GM19468 (cell line): ENCODE measurements around the gene PASK.
"Not testable (repeated sequence)": the region's sequence is repeated elsewhere in the genome, so short reads cannot be mapped to it uniquely, and the experiment has no call there.

Experiments
- ATAC-seq: cut with Tn5 transposase; IDR thresholded peaks from one replicate; pipeline ENCODE4 v1.9.1; 2021; ENCODE audit warnings: mild to moderate bottlenecking, moderate library complexity, moderate number of reproducible peaks; ENCODE audit not compliant: unreplicated experiment; ENCODE audit errors: extremely low read depth

The PASK gene

DNA sequence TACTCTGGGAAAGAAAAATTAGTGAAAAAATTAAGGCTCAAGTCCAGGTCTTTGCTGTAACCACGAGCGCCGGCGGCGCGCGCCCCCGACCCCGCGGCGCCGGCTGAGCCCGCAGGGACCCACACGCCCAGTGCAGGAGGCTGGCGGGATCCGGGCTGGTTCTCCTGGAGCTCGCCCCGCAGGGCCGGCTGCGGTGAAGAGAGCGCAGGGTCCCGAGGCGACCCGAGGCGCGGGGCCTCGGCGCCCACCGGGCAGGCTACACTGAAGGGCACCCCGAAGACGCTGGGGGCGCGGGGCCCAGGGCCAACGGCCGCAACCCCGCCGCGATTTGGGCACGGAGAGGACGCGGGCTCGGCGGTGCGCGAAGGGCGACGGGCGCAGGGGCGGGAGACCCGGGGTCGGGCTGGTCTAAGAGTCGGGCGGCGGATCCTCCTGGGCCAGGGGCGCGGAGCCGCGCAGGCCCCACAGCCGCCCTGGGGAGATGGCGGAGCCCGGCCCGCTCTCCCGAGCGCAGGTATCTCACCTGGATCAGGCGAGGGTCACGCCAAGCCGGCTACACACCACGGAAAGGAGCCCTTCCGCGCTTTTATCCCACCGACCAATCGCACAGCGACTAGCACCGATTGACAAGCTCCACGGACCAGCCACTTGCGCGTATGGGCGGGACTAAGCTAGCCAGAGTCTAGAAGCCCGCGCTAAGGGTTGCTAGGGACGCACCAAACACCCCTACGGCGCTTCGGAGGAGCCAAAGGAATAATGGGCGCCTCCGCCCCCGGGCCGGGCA lies at the start of gene PASK:
Gene PASK (minus strand): TSS at position 582 of the 784 bp plus-strand sequence. CDS start 6,440 bp downstream, outside the sequence.
- peak; percentile 61 for ATAC-seq

DNA sequence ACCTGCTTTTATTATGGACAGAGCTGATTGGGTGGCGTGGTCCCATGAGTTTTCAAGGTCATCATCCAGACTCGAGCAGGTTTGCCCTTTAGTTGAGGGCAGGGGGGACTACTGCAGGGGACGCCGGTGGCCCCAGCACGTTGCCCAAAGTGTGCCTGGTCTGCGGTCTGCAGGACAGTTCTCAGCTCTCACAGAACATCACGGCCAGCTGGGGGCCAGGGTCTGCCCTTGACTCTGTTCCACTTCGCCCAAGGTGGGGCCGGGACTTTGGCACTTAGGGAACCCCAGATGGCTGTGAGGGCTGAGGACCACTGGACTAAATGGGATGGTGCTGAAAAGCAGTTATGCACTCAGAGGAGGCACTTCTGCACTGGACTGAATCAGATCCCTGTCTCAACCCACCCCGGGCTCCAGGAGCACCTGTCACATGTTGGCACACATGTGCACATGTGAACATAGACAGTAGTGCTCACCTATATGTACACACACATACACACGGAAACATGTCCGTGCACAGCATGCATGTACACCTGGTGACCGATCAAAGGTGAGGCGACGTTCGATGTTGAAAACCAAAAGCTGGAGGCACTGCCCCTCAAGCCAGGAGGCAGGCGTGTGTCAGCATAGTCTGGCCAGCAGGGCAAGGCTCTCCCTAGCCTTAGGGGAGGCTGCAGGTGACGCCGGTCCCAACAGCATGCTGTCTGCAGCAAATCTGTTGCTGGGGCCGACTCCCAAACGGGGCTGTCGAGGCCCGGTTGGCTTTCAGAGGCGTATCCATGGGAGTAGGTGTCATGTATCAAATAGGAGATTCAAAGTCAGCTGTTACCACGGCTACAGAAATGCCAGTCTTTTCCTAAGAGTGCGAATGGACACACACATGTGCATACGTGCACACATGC lies 49.4 kb upstream of the PASK start:
- no peak for ATAC-seq

DNA sequence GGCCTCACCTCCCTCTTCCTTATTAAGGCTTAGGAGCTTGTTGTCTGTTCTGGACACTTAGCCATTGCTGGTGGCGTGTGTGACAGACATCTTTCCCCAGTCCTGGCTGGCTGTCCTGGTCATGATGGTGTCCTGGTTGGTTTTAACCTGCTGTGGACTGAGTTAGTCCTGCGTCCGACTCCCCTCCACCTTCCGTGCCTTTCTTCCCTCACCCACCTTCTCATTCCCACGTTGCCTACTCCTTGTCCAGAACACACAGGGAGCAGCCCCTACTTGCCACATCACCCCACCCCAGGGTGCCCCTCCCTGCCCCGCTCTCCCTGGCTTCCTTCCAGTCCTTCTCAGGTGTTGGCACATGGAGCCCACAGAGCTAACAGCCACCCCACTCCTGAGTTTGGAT lies 48.7 kb upstream of the PASK start:
- ATAC-seq, result no peak

DNA sequence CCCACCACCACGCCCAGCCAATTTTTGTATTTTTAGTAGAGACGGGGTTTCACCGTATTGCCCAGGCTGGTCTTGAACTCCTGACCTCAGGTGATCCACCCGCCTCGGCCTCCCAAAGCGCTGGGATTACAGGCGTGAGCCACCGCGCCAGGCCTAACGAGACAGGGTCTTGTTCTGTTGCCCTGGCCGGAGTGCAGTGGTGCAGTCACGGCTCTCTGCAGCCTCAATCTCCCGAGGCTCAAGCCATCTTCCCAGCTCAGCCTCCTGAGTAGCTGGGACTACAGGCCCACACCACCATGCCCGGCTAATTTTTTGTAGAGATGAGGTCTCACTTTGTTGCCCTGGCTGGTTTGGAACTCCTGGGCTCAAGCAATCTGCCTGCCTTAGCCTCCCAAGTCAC lies 48.0 kb upstream of the PASK start:
- not testable (repeated sequence) for ATAC-seq

DNA sequence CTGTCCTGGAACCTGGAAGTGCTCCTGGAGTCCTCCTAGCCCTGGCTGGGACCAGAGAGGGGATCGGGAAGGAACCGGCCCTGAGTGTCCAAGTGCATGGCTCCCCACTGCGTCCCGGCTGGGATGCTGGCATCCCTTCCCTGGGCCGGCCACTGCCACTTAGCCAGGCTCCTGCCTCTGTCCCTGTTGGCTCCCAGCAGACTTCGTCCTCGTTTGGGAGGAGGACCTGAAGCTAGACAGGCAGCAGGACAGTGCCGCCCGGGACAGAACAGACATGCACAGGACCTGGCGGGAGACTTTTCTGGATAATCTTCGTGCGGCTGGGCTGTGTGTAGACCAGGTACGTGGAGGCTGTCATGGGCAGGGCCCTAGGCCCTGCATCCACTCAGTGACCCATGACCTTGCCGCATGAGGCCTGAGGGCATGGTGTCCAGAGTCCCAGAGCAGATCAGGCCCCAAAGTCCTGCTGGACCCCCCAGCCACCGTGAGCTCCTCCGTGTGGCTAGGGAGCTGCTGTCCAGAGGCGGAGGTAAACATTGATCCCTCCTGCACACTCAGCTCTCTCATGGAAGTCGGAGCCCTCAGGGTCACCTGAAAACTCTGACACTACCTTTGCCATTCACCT lies 46.3 kb upstream of the PASK start:
- no peak for ATAC-seq

DNA sequence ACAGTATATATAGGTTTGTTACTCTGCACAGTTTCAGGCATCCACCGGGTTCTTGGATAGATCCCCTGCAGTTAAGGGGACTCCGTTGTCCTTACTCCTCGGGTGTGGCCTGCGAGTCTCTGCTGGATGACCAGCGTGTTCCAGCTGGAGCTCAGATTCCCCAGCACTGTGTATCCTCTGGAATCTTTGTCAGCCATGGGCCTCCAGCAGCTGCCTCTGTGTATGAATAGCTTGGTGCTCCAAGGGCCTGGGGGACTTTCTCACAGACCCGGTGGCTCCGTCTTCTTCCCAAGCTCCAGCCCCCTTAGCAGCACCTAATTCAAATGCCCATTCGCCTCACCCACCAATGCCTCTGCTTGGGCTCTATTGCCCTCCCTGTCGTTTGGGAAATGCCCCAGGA lies 45.5 kb upstream of the PASK start:
- ATAC-seq, result no peak

DNA sequence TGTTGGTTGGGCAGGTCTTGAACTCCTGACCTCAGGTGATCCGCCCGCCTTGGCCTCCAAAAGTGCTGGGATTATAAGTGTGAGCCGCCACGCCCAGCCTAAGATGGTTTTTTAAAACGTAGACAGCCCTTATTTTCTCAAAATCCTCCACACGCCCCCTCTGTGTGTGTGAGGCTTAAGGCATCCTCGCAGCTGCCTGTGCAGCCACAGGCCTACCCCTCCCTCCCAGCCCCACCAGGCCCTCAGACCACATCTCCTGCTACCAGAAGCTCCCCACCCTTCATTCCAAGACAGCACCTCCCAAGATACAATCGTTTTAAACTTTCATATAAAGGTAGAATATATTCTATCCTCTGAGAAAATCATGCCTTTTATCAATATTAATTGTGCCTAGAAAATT lies 44.0 kb upstream of the PASK start:
- no peak for ATAC-seq

DNA sequence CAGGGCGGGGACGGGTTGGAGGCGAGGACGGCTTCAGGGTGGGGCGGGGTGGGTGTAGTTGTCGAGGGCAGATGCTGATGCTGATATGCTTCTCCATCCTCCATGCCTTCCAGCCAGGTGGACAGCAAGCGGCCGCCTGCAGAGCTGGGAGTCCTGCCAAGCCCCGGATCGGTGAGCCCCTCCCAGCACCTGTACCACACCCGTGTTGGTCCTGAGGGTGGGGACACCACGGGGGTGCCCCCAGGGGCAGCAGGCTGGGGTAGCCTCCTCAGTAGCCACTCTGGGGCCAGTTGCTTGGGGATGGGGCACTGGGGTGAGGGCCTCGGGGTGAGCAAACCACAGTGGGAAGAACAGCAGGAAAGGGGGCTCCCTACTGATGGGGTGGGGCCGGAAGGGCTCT lies 41.8 kb upstream of the PASK start:
- no peak for ATAC-seq

DNA sequence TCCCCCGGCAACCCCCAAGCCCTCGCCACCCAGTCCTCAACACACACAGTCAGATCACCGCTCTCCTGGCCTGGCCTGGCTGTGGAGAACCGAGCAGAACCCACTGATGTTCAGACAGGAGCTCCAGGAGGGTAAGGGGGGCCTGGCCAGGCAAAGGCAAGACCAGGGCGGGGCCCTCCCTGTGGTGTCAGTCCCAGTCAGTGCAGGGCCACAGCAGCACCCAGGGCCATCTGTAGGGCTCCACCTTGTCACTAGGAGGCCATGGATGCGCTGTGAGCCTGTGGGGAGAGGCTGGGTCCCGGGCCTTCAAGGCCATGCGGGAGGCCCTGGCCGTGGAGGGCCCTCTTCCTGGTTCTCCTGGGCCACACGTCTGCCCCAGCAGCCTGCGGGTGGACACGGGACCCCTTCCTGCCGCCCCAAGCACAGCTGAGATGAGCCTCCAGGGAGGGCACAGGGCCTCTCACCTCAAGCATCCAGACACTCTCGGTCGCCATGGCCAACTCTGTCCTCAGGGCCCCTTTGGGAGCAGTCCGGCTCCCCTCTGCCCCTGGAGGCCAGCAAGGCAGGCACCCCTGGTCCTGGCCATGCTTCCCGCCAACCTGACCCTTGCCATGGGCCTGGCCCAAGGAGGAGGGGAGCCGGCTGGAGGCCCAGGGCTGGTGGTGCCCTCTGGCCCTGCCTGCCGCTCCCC lies 41.2 kb upstream of the PASK start:
- no peak for ATAC-seq

DNA sequence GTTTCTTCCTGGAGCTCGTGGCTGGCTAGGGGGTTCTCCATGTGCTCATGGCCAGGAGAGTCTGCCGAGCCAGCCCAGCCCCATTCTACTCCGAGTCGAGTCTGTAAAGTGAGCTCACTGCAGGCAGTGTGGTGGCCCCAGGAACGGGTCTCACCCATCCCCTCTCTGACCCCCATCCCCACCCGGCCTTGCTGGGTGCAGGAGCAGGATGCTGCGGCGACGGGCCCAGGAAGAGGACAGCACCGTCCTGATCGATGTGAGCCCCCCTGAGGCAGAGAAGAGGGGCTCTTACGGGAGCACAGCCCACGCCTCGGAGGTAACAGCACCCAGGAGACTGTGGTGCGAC lies 40.6 kb upstream of the PASK start:
- ATAC-seq, result no peak

DNA sequence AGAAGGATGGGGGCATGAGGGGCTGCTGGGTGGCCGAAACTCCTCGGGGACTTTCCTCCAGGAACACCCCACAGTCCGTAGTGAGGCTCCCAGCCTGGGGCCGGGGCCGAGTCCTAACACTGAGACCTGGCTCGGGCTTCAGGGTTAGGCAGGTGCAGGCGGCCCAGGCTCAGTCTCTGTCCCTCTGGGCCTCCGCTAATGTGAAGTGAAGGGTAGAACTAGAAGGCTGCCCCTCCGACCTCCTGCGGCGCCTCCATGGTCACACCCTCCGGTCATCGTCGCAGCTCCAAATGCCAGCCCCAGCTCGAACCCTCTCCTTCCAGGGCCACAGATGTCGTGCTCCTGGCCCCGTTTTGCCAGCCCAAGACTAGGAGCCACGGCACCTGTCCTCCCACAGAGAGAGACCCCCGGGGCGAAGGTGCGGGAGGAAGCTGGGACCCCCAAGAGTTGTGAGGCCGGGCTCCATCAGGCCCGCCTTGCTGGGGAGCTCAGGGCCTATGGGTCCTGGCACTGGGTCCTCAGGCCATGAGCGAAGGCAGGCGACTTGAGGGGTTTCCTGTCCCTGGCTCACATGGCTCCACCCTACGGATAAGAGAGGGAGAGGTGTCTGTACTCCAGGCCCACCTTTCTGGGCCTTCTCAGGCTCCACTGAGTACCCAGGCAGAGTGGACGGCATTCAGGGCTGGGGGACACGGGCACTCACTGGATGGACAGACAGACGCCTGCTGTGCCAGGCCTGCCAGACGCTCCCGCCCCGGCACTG lies 40.0 kb upstream of the PASK start:
- no peak for ATAC-seq

DNA sequence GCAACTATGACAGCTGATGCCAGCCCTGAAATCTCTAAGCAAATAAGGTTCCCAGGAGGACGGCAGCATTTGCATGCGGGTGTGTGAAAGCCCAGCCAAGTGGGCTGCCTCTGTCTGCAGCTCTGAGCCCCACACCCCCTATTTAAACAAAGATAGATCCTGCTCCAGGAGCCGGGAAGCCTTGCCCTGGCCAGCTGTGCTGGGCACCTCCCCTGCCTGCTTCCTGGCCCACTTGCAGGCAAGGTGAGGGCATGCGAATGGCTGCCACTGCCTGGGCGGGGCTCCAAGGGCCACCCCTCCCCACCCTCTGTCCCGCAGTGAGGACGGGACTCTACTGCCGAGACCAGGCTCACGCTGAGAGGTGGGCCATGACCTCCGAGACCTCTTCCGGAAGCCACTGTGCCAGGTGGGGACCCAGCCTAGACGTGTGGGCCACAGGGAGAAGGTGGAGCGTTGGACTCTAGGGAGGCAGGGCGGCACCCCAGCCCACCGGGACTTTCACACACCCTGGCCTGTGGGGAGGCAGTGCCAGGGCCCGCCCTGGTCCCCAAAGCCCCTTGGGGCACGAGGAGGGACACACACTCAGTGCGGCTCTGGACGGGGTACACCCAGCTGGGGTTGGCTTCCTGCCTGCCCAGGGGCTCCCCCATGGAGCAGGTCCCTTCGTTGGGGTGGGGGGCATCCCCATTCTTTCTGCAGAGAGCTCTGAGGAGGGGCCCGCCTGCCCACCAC lies 39.3 kb upstream of the PASK start, which contains the start of gene ANO7:
Gene ANO7 (plus strand): TSS at position 317 of the 732 bp plus-strand sequence. CDS start 1,387 bp downstream, outside the sequence.
- ATAC-seq, result no peak

DNA sequence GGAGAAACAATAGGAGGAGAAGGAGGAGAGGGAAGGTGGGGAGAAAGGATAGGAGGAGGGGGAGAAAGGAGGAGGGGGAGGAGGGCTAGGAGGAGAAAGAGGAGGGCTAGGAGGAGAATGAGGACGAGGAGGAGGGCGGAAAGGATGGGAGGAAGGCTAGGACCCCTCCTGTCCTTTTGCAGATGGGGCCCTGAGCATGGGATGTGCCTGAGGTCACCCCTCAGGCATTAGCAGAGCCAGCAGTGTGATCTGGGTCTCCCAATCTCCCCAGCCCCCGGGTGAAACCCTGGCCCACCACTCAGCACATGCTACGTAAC lies 38.6 kb upstream of the PASK start:
- ATAC-seq, result no peak

DNA sequence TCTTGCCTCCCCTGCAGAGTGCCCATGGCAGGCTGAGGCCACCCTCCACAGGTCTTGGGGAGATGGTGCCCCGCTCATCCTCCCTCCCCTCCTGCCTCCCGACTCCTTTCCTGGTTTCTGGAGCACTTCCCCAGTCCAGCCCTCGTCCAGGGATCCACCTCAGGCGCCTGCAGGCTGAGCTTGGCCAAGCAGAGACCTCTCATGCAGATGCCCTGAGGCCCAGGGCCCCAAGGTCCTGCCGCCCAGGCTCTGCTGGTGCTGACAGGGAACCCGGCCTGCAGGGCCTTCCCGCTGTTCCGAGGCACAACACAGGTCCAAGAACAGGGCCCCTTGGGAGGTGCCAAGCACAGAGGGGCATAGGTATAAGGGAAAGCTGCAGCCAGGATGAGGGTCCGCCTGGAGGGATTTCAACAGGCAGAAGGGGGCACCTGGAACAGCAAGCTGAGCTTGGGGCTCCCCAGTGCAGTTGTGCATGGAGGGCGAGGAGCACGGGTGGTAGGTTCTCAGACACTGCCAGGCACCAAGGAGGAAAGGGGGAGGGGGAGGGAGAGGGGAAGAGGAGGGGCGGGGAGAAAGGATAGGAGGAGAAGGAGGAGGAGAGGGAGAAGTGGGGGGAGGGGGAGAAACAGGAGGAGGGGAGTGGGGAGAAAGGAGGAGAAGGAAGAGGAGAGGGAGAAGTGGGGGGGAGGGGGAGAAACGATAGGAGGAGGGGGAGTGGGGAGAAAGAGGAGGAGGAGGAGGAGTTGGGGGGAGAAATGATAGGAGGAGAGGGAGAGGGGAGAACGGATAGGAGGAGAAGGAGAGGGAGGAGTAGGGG lies 38.0 kb upstream of the PASK start:
- ATAC-seq, result no peak

DNA sequence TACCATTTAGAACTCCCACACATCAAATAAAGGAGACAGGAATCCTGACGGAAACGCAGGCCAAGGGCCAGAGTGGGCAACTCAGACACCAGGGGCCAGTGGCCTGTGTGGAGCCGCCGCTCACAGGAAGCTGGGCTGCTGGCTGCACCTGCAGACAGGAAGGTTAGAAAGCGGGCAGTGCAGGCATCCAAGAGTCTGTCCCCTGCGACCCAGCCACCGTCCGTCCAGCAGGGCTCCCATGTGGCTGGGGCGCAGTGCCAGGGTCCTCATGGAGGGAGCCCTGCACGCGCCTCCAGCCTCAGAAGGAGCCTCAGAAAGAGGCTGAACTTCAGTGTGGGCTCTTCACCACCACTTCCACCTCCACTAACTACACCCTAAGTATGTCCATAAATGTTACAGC lies 36.7 kb upstream of the PASK start:
- ATAC-seq, result no peak

DNA sequence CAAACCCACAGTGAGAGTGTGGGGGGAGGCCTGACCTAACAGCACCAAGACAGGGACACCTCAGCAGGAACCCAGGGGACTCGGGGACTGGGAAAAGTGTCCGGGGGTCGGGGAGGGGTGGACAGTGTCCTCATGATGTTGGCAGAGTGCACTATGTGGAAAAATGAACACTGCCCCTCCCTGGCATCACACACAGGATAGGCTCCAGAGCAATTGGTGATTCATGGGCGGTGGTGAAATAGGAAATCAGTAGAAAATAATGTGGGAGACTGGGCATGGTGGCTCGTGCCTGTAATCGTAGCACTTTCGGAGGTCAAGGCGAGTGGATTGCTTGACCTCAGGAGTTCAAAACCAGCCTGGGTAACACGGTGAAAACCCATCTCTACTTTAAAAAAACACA lies 35.6 kb upstream of the PASK start:
- no peak for ATAC-seq

DNA sequence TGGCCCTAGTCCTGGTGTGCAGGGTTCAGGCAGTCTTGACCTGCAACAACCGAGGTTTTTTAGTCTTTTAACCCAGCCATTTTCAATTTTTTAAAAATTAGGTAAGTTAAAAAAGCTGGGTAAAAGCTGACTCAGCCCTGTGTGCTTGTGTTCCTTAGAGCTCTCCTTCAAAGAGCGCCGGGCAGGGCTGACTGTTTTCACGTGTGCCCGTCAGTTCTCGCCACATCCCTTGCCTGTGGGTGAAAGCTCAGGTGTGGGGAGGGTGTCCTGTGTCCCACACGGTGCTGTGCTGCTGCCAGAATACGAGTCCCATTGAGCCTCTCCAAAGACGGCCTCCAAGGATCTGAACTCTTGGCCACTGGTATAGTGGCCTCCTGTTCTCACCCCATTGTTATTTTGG lies 33.9 kb upstream of the PASK start:
- no peak for ATAC-seq

DNA sequence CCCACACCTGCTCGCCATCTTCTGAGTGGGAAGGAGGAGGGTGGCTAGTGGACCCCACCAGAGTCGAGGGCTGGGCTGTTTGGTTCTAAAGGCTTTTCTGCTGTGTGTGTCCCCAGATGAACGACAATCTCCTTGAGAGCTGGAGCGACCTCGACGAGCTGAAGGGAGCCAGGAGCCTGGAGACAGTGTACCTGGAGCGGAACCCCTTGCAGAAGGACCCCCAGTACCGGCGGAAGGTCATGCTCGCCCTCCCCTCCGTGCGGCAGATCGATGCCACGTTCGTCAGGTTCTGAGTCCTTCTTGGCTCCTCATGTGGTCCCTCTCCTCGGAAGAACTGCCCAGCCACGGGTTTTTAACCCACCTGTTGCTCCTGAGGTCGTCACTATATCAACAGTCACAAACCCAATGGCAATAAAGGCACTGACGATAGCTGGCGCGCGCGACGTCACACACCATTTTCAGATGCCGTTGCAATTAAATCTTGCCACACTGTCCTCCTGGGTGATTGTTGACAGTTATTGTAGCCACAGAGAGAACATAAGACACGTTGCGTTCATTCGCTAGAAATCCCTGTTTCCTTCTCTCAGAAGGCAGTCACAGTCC lies 33.4 kb upstream of the PASK start:
- no peak for ATAC-seq
